H9 (cell line): ENCODE measurements around the gene ANAPC13. TPM values are rescaled to one million over a fixed set of nuclear protein-coding genes. Genes with fewer than 3 reads are reported as not detected.

Experiments used
- DNase-seq: peaks from one replicate; pipeline ENCODE4 v3.0.0-alpha.2; 2017
- H2AFZ ChIP-seq: one replicate; pipeline ENCODE4 v1.6.1; 2013; ENCODE audit warnings: mild to moderate bottlenecking, low read length, control low read depth, moderate library complexity
- H2AK5ac ChIP-seq: 2 replicates; pipeline ENCODE4 v1.6.1; 2013; ENCODE audit warnings: low read length, control low read depth, mixed read lengths; ENCODE audit not compliant: insufficient read length
- H2BK120ac ChIP-seq: one replicate; pipeline ENCODE4 v1.6.1; 2013; ENCODE audit warnings: low read depth, mild to moderate bottlenecking, low read length, control low read depth, inconsistent platforms; ENCODE audit not compliant: poor library complexity, severe bottlenecking
- H2BK12ac ChIP-seq: 2 replicates; pipeline ENCODE4 v1.6.1; 2013; ENCODE audit warnings: low read length, control low read depth, mixed read lengths, low read depth; ENCODE audit not compliant: insufficient read length
- H2BK15ac ChIP-seq: 2 replicates; pipeline ENCODE4 v1.6.1; 2013; ENCODE audit warnings: low read depth, low read length, control low read depth
- H2BK20ac ChIP-seq: one replicate; pipeline ENCODE4 v1.6.1; 2013; ENCODE audit warnings: low read depth, mild to moderate bottlenecking, low read length, control low read depth, inconsistent platforms; ENCODE audit not compliant: poor library complexity, severe bottlenecking
- H2BK5ac ChIP-seq: 2 replicates; pipeline ENCODE4 v1.6.1; 2013; ENCODE audit warnings: low read length, control low read depth, mixed read lengths; ENCODE audit not compliant: insufficient read length
- H3K14ac ChIP-seq: 2 replicates; pipeline ENCODE4 v1.6.1; 2013; ENCODE audit warnings: low read length, control low read depth; ENCODE audit not compliant: insufficient read depth
- H3K18ac ChIP-seq: 2 replicates; pipeline ENCODE4 v1.6.1; 2013; ENCODE audit warnings: low read depth, mild to moderate bottlenecking, mixed read lengths, low read length, control low read depth; ENCODE audit not compliant: insufficient read length
- H3K23ac ChIP-seq: 2 replicates; pipeline ENCODE4 v1.6.1; 2013; ENCODE audit warnings: low read length, control low read depth, mixed read lengths, low read depth; ENCODE audit not compliant: insufficient read length
- H3K23me2 ChIP-seq: 2 replicates; pipeline ENCODE4 v1.6.1; 2013; ENCODE audit warnings: low read depth, mild to moderate bottlenecking, mixed read lengths, low read length, control low read depth; ENCODE audit not compliant: insufficient read length, poor library complexity, severe bottlenecking
- H3K27ac ChIP-seq: 2 replicates; pipeline ENCODE4 v1.5.1; 2013; ENCODE audit warnings: low read length, control low read depth, mixed read lengths, low read depth; ENCODE audit not compliant: insufficient read length
- H3K27me3 ChIP-seq: 2 replicates; pipeline ENCODE4 v1.6.1; 2013; ENCODE audit warnings: low read length, control low read depth, inconsistent platforms; ENCODE audit not compliant: insufficient read depth
- H3K4ac ChIP-seq: 2 replicates; pipeline ENCODE4 v1.6.1; 2013; ENCODE audit warnings: low read depth, mild to moderate bottlenecking, control low read depth, inconsistent platforms, low read length, moderate library complexity
- H3K4me1 ChIP-seq: 2 replicates; pipeline ENCODE4 v1.6.1; 2013; ENCODE audit warnings: low read length, control low read depth, inconsistent platforms; ENCODE audit not compliant: insufficient read depth
- H3K4me2 ChIP-seq: 2 replicates; pipeline ENCODE4 v1.6.1; 2013; ENCODE audit warnings: low read length, control low read depth, mixed read lengths; ENCODE audit not compliant: insufficient read length, insufficient read depth
- H3K56ac ChIP-seq: 2 replicates; pipeline ENCODE4 v1.6.1; 2013; ENCODE audit warnings: low read depth, mild to moderate bottlenecking, mixed read lengths, low read length, control low read depth; ENCODE audit not compliant: insufficient read length
- H3K79me1 ChIP-seq: 2 replicates; pipeline ENCODE4 v1.6.1; 2013; ENCODE audit warnings: low read depth, mild to moderate bottlenecking, moderate library complexity, low read length, control low read depth, inconsistent platforms; ENCODE audit not compliant: insufficient read depth, poor library complexity, severe bottlenecking
- H3K79me2 ChIP-seq: 2 replicates; pipeline ENCODE4 v1.6.1; 2013; ENCODE audit warnings: low read length, control low read depth, inconsistent platforms; ENCODE audit not compliant: insufficient read depth
- H3K9ac ChIP-seq: 2 replicates; pipeline ENCODE4 v1.6.1; 2013; ENCODE audit warnings: low read length, control low read depth, mixed read lengths; ENCODE audit not compliant: insufficient read length; ENCODE audit errors: extremely low read depth
- H3K9me3 ChIP-seq: one replicate; pipeline ENCODE4 v1.6.1; 2013; ENCODE audit warnings: low read depth, low read length, inconsistent platforms; ENCODE audit not compliant: control insufficient read depth
- H3T11ph ChIP-seq: one replicate; pipeline ENCODE4 v1.6.1; 2013; ENCODE audit warnings: mild to moderate bottlenecking, low read length, control low read depth, inconsistent platforms
- H4K20me1 ChIP-seq: one replicate; pipeline ENCODE4 v1.6.1; 2013; ENCODE audit not compliant: control insufficient read depth, insufficient read length, insufficient read depth
- H4K5ac ChIP-seq: 2 replicates; pipeline ENCODE4 v1.6.1; 2013; ENCODE audit warnings: low read depth, mild to moderate bottlenecking, mixed read lengths, low read length, control low read depth; ENCODE audit not compliant: insufficient read length
- H4K8ac ChIP-seq: replicated peaks from 2 replicates; pipeline ENCODE4 v1.6.1; 2013; ENCODE audit warnings: low read length, control low read depth, mixed read lengths, low read depth; ENCODE audit not compliant: insufficient read length
- H4K91ac ChIP-seq: 2 replicates; pipeline ENCODE4 v1.6.1; 2013; ENCODE audit warnings: low read depth, mild to moderate bottlenecking, moderate library complexity, mixed read lengths, low read length, control low read depth; ENCODE audit not compliant: insufficient read length
- H3K27ac Mint-ChIP-seq, 3 experiments: 2 replicates in 2 of 3; 3 replicates in 1 of 3; pipeline ENCODE4 v1.8.0; 2020 to 2021; ENCODE audit warnings: mixed read lengths in 3 of 3, mild to moderate bottlenecking in 1 of 3, moderate library complexity in 1 of 3
- H3K27me3 Mint-ChIP-seq: 2 replicates; pipeline ENCODE4 v1.8.0; 2021; ENCODE audit warnings: low read depth, mild to moderate bottlenecking, moderate library complexity, mixed read lengths
- H3K36me3 Mint-ChIP-seq, 3 experiments: 2 replicates in 2 of 3; 3 replicates in 1 of 3; pipeline ENCODE4 v1.8.0; 2020 to 2021; ENCODE audit warnings: low read depth in 3 of 3, mixed read lengths in 3 of 3; ENCODE audit not compliant: insufficient read depth in 1 of 3
- H3K4me1 Mint-ChIP-seq, 2 experiments: 2 replicates each; pipeline ENCODE4 v1.8.0; 2020; ENCODE audit warnings: mixed read lengths in 2 of 2
- H3K4me3 Mint-ChIP-seq, 2 experiments: 2 replicates in 1 of 2; 3 replicates in 1 of 2; pipeline ENCODE4 v1.8.0; 2020 to 2021; ENCODE audit warnings: mild to moderate bottlenecking in 2 of 2, mixed read lengths in 2 of 2, moderate library complexity in 1 of 2
- H3K9me3 Mint-ChIP-seq, 2 experiments: 2 replicates in 1 of 2; 3 replicates in 1 of 2; pipeline ENCODE4 v1.8.0; 2020; ENCODE audit warnings: mild to moderate bottlenecking in 2 of 2, mixed read lengths in 2 of 2, moderate library complexity in 1 of 2
- CTCF ChIP-seq: fragments of 200-600 bp; sonication (generic); conservative IDR thresholded peaks from 3 replicates; pipeline ENCODE4 v1.8.0; 2021; ENCODE audit warnings: antibody characterized with exemption, mild to moderate bottlenecking
- WGBS: extraction: QIAGEN DNeasy Blood & Tissue Kit; methylation state at CpG from one replicate; pipeline ENCODE4 v1.1.7; 2013; ENCODE audit warnings: missing lambda C conversion rate, low lambda C conversion rate, mixed read lengths; ENCODE audit not compliant: insufficient read length; ENCODE audit errors: extremely low coverage; 5-methylcytosine and 5-hydroxymethylcytosine counted together
- total RNA-seq: library from RNA; stranded (reverse); gene quantifications from 2 replicates; pipeline ENCODE4 v1.2.1, GENCODE V29; 2021

ANAPC13 gene
- total RNA-seq, 1 experiment from 2014 or later = 42.8 TPM

- no peaks in the 10 kb centered on the region for H3K79me2 ChIP-seq
- H3K27ac Mint-ChIP-seq = peak overlapping the region; percentile 57 to 98 (median 87)
- no peak overlapping the region for H3K23ac ChIP-seq
- no peaks in the 10 kb centered on the region for H3K27me3 ChIP-seq
- H3T11ph ChIP-seq = peak overlapping the region; percentile 97
- WGBS = no CpG with 5 or more reads among the region's 13 CpGs
- H4K20me1 ChIP-seq = no peaks in the 10 kb centered on the region
- peak overlapping the region; percentile 71 for H3K4ac ChIP-seq
- H3K23me2 ChIP-seq = peaks cover 3% of the 10 kb centered on the region
- H2BK120ac ChIP-seq = peak overlapping the region; percentile 99
- H2BK20ac ChIP-seq = peak overlapping the region; percentile 100
- peaks cover 26 to 38% of the 10 kb centered on the region in 2 experiments for H3K4me1 Mint-ChIP-seq
- H3K36me3 Mint-ChIP-seq = no peaks in the 10 kb centered on the region
- peak overlapping the region; percentile 52 for H3K4me2 ChIP-seq
- H2BK15ac ChIP-seq = no peak overlapping the region
- H3K18ac ChIP-seq = peak overlapping the region; percentile 97
- no peak overlapping the region for H4K5ac ChIP-seq
- peak overlapping the region; percentile 89 for H2BK12ac ChIP-seq
- no peaks in the 10 kb centered on the region for H3K79me1 ChIP-seq
- no peak for TF ChIP-seq CTCF
- no peaks in the 10 kb centered on the region; the same call in 1 of the 2 replicates for H3K27me3 Mint-ChIP-seq
- no peaks in the 10 kb centered on the region for H3K9me3 Mint-ChIP-seq
- peak overlapping the region; percentile 24 for H3K9ac ChIP-seq
- H3K9me3 ChIP-seq = no peaks in the 10 kb centered on the region
- peak overlapping the region; percentile 46 for H4K91ac ChIP-seq
- DNase-seq = peak; percentile 90
- peaks cover 9% of the 10 kb centered on the region; the same call in 1 of the 2 replicates for H3K4me1 ChIP-seq
- H3K56ac ChIP-seq = no peak overlapping the region
- H3K4me3 Mint-ChIP-seq = peak overlapping the region in 1 of 2 experiments; percentile 70; a peak in 4 of 5 replicates
- H4K8ac ChIP-seq = no peak overlapping the region
- no peak overlapping the region for H2AK5ac ChIP-seq
- H3K14ac ChIP-seq = peak overlapping the region; percentile 95
- no peak overlapping the region for H2AFZ ChIP-seq
- peak overlapping the region; percentile 75 for H3K27ac ChIP-seq
- no peak overlapping the region for H2BK5ac ChIP-seq
Observed at GRCh38 chr3:134464064-134464688, 21.6 kb downstream of the ANAPC13 start.
